ENCODE results near the gene ABTB2. TPM values are rescaled to one million over a fixed set of nuclear protein-coding genes. Genes with fewer than 3 reads are reported as not detected.

ABTB2 gene
- total and polyA plus RNA-seq, 2 donors (not counting 1 experiment from before 2014, with no cell fraction given): 1.0 to 5.8 TPM

DNA sequence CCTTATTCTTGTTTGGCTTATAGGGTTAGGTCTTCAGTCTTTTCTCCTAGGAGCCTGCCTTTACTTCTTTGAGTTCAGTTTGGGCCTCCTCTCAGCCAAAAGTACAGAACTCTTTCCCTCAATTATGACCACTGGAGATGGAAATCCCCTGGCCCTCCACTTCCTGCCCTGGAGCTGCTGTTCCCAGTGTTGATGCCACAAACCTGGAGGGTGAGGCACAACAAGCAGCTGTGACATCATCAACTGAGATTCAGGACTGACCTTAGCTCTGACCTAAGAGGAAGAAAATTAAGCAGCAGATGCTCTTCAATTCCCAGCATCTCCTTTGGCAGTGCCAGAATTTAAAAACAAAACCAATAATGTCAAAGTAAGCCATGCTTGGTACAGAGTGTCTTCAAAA lies 3.0 kb downstream of the ABTB2 start:
- Histone ChIP-seq H3K27me3 (ENCODE audit: control insufficient read depth, insufficient read depth, low read length) (no peaks in the 10 kb centered on the region), H3K4me2 (ENCODE audit: extremely low read depth, insufficient read depth, low read length) (peak overlapping the region; percentile 15), H3K4me3 (replicated peaks in 1 of 4; ENCODE audit: control extremely low read depth in 1 of 4, insufficient read depth in 1 of 4, low read depth in 3 of 4, low read length in 4 of 4) (no peak overlapping the region), H3K36me3 (ENCODE audit: control insufficient read depth, insufficient read depth, low read length) (no peaks in the 10 kb centered on the region), H3K4me1 (ENCODE audit: control insufficient read depth, extremely low read depth, insufficient read depth, low read length) (peaks cover 2% of the 10 kb centered on the region), H3K9ac (ENCODE audit: insufficient read depth, low read length) (no peak overlapping the region), H4K20me1 (ENCODE audit: control insufficient read depth, extremely low read depth, insufficient read depth, low read length) (no peaks in the 10 kb centered on the region), H3K9me3 (ENCODE audit: control insufficient read depth, insufficient read depth, low read depth, low read length) (no peaks in the 10 kb centered on the region), H2AFZ (ENCODE audit: low read length) (no peak overlapping the region), H3K79me2 (ENCODE audit: control insufficient read depth, insufficient read depth, low read length) (no peaks in the 10 kb centered on the region), H3K27ac (ENCODE audit: insufficient read depth, low read length) (no peak overlapping the region)
- TF ChIP-seq, protein P1, sequence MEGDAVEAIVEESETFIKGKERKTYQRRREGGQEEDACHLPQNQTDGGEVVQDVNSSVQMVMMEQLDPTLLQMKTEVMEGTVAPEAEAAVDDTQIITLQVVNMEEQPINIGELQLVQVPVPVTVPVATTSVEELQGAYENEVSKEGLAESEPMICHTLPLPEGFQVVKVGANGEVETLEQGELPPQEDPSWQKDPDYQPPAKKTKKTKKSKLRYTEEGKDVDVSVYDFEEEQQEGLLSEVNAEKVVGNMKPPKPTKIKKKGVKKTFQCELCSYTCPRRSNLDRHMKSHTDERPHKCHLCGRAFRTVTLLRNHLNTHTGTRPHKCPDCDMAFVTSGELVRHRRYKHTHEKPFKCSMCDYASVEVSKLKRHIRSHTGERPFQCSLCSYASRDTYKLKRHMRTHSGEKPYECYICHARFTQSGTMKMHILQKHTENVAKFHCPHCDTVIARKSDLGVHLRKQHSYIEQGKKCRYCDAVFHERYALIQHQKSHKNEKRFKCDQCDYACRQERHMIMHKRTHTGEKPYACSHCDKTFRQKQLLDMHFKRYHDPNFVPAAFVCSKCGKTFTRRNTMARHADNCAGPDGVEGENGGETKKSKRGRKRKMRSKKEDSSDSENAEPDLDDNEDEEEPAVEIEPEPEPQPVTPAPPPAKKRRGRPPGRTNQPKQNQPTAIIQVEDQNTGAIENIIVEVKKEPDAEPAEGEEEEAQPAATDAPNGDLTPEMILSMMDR (conservative IDR thresholded peaks at IDR 0.05 in 1 of 2, IDR thresholded peaks at IDR 0.05 in 1 of 2; ENCODE audit: low read depth in 1 of 2, low read length in 2 of 2): no peak
- TF ChIP-seq EZH2 (IDR thresholded peaks at IDR 0.05; ENCODE audit: low read length, missing control alignments): no peak
- DNase-seq (ENCODE audit: low read depth in 2 of 2): peak; percentile 19 to 43

DNA sequence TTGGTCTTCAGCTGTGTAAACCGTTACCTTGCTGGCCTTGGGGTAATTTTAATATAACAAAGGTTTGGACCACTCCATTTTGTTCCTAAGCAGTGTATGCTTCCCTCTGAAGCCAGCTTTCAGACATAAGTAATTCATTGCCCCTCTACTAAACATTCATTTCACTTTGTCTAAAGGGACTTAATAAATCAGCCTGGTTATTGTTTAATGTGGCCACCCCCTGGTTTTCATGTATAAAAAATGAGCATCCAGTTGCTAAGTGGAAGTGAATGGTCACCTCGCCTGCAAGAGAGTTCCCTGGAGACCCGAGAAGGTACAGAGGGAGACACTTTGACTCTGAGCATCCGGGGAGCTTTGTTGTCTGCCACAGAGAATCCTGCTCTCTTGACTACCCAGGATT lies 3.9 kb downstream of the ABTB2 start:
- no peak overlapping the region for H3K9ac ChIP-seq (ENCODE audit: insufficient read depth, low read length)
- no peak overlapping the region for H3K4me2 ChIP-seq (ENCODE audit: extremely low read depth, insufficient read depth, low read length)
- H3K79me2 ChIP-seq (ENCODE audit: control insufficient read depth, insufficient read depth, low read length): no peaks in the 10 kb centered on the region
- H2AFZ ChIP-seq (ENCODE audit: low read length): no peak overlapping the region
- no peaks in the 10 kb centered on the region for H3K36me3 ChIP-seq (ENCODE audit: control insufficient read depth, insufficient read depth, low read length)
- no peak for TF ChIP-seq EZH2 (IDR thresholded peaks at IDR 0.05; ENCODE audit: low read length, missing control alignments)
- TF ChIP-seq, protein P1 (conservative IDR thresholded peaks at IDR 0.05 in 1 of 2, IDR thresholded peaks at IDR 0.05 in 1 of 2; ENCODE audit: low read depth in 1 of 2, low read length in 2 of 2): no peak
- DNase-seq (ENCODE audit: low read depth in 2 of 2): no peak
- H3K4me1 ChIP-seq (ENCODE audit: control insufficient read depth, extremely low read depth, insufficient read depth, low read length): peaks cover 2% of the 10 kb centered on the region
- no peaks in the 10 kb centered on the region for H3K27me3 ChIP-seq (ENCODE audit: control insufficient read depth, insufficient read depth, low read length)
- no peaks in the 10 kb centered on the region for H4K20me1 ChIP-seq (ENCODE audit: control insufficient read depth, extremely low read depth, insufficient read depth, low read length)
- H3K9me3 ChIP-seq (ENCODE audit: control insufficient read depth, insufficient read depth, low read depth, low read length): no peaks in the 10 kb centered on the region
- H3K27ac ChIP-seq (ENCODE audit: insufficient read depth, low read length): no peak overlapping the region
- no peak overlapping the region for H3K4me3 ChIP-seq (replicated peaks in 1 of 4; ENCODE audit: control extremely low read depth in 1 of 4, insufficient read depth in 1 of 4, low read depth in 3 of 4, low read length in 4 of 4)

DNA sequence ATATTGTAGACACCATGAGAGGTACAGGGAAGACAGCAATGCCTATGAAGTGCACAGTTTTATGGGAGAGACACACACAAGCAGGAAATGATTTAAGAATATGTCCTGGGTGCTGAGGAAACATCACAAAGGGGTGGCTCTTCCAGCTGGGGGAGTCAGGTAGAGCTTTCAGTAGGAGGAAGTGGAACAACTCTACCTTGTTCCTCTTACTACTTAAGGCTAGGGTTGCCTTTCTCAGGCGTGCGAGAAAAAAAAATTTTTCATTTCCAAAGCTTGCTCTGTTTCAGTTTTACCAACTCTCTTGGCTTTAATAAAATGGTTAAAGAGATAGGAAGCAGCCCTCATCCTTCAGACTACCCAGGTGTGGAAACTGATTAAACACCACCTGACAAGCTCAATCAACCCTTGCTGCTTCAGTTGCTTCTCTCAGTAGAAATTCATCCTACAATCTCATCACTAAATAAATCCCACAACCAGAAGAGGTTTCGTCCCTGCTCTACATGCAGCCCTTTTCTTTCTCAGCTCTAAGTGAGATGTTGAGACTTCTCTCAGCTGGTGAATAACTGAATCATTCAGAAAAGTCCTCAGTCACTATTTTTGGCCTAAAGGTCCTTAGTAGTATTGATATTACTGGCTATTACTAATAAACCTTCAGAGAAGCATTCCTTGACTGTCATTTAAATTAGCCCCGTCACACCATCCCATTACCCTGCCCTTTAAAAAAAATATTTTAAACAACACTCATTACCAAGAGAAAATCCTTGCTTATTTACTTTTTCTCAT lies 5.9 kb downstream of the ABTB2 start:
- Histone ChIP-seq H3K4me2 (ENCODE audit: extremely low read depth, insufficient read depth, low read length) (no peak overlapping the region), H3K79me2 (ENCODE audit: control insufficient read depth, insufficient read depth, low read length) (no peaks in the 10 kb centered on the region), H3K4me3 (replicated peaks in 1 of 4; ENCODE audit: control extremely low read depth in 1 of 4, insufficient read depth in 1 of 4, low read depth in 3 of 4, low read length in 4 of 4) (no peak overlapping the region), H3K4me1 (ENCODE audit: control insufficient read depth, extremely low read depth, insufficient read depth, low read length) (peaks cover under 1% of the 10 kb centered on the region), H2AFZ (ENCODE audit: low read length) (no peak overlapping the region), H3K9me3 (ENCODE audit: control insufficient read depth, insufficient read depth, low read depth, low read length) (no peaks in the 10 kb centered on the region), H3K36me3 (ENCODE audit: control insufficient read depth, insufficient read depth, low read length) (no peaks in the 10 kb centered on the region), H3K9ac (ENCODE audit: insufficient read depth, low read length) (no peak overlapping the region), H3K27ac (ENCODE audit: insufficient read depth, low read length) (no peak overlapping the region), H3K27me3 (ENCODE audit: control insufficient read depth, insufficient read depth, low read length) (no peaks in the 10 kb centered on the region), H4K20me1 (ENCODE audit: control insufficient read depth, extremely low read depth, insufficient read depth, low read length) (no peaks in the 10 kb centered on the region)
- no peak for TF ChIP-seq EZH2 (IDR thresholded peaks at IDR 0.05; ENCODE audit: low read length, missing control alignments)
- TF ChIP-seq, protein P1 (conservative IDR thresholded peaks at IDR 0.05 in 1 of 2, IDR thresholded peaks at IDR 0.05 in 1 of 2; ENCODE audit: low read depth in 1 of 2, low read length in 2 of 2): no peak
- DNase-seq (ENCODE audit: low read depth in 2 of 2): no peak
